Suprapubic skin (tissue), 4 donors: ENCODE measurements around the gene JMJD1C.

Experiments used
- CTCF ChIP-seq, 2 donors: fragments of 200-600 bp in 1 of 2; fragments of 450-650 bp in 1 of 2; sonication (generic) in 1 of 2; IDR thresholded peaks; one replicate each; pipeline ENCODE4 v1.5.1; 2016 to 2019; ENCODE audit warnings: antibody characterized with exemption in 2 of 2, mild to moderate bottlenecking in 1 of 2, moderate library complexity in 1 of 2
- EP300 ChIP-seq: sonication (generic); formaldehyde crosslinking; IDR thresholded peaks from one replicate; pipeline ENCODE4 v1.6.1; 2017; ENCODE audit warnings: antibody characterized with exemption
- POLR2A ChIP-seq, 2 donors: fragments of 450-650 bp; IDR thresholded peaks; one replicate each; pipeline ENCODE4 v1.6.1; 2017; ENCODE audit warnings: antibody characterized with exemption in 2 of 2, mild to moderate bottlenecking in 2 of 2, moderate library complexity in 2 of 2
- POLR2AphosphoS5 ChIP-seq, 3 donors: sonication (generic); formaldehyde crosslinking; IDR thresholded peaks; one replicate each; pipeline ENCODE4 v1.6.1; 2017; ENCODE audit warnings: antibody characterized with exemption in 3 of 3

- no peak for TF ChIP-seq EP300
- no peak for TF ChIP-seq CTCF (IDR thresholded peaks at IDR 0.05)
- TF ChIP-seq POLR2AphosphoS5 (IDR thresholded peaks at IDR 0.05): no peak
- TF ChIP-seq POLR2A (IDR thresholded peaks at IDR 0.05): no peak
Measured at GRCh38 chr10:63214571-63214970, 251.2 kb downstream of the JMJD1C start.
